22Rv1 (cell line): ENCODE data around the gene CALHM1.

Experiments
- CTCF ChIP-seq: fragments of 450-650 bp; IDR thresholded peaks from 2 replicates; pipeline ENCODE4 v1.5.1; 2017; ENCODE audit warnings: mild to moderate bottlenecking
- ZFX ChIP-seq: fragments of 450-650 bp; IDR thresholded peaks from 2 replicates; pipeline ENCODE4 v1.6.1; 2017; ENCODE audit warnings: antibody characterized with exemption, borderline replicate concordance

- no peak for TF ChIP-seq CTCF
- no peak for TF ChIP-seq ZFX
These were observed 6.0 kb downstream of the CALHM1 start for GRCh38 chr10:103452506-103453230.
